GM21619 (cell line): ENCODE data around the gene PCCA.

ENCODE experiments used
- ATAC-seq: cut with Tn5 transposase; IDR thresholded peaks from one replicate; pipeline ENCODE4 v1.9.1; 2021; ENCODE audit not compliant: unreplicated experiment

PCCA gene

GRCh38 chr13:100458673-100459072 is 369.8 kb downstream of the PCCA start:
- ATAC-seq = no peak

DNA sequence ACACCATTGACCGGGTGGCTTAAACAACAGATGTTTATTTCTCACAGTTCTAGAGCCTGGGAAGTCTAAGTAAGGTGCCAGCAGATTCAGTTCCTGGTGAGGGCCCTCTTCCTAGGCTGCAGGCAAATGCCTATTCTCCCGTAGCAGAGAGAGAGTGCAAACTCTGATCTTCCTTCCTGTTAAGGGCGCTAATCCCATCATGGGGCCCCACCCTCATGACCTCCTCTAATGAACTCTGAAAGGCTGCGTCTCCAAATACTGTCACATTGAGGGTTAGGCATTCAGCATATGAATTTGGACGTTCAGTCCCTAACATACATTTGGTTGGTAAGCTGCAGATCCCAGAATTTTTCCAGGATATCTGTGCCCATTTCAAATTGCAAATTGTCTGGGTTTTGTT is 370.9 kb downstream of the PCCA start:
- ATAC-seq = no peak

GRCh38 chr13:100460266-100460665 is 371.4 kb downstream of the PCCA start:
- no peak for ATAC-seq

DNA sequence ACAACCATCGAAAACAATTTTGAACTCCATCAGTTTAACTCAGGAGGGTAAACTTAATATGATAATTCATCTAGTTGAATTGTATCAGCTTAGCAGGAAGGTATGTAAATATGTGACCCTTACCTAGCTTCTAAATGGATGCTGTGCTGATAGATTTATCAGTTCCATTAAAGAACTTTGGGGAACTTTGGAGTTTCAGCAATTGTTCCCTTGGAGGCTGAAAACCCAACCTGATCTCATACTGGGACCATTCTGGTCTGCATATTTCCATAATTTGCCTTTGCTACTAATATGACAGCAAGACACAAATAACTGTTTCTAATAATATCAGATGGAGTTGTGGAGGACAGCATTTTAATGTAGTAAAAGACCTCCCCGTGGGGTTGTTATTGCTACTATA is 371.9 kb downstream of the PCCA start:
- no peak for ATAC-seq

GRCh38 chr13:100461309-100462030 is 372.6 kb downstream of the PCCA start:
- no peak for ATAC-seq

DNA sequence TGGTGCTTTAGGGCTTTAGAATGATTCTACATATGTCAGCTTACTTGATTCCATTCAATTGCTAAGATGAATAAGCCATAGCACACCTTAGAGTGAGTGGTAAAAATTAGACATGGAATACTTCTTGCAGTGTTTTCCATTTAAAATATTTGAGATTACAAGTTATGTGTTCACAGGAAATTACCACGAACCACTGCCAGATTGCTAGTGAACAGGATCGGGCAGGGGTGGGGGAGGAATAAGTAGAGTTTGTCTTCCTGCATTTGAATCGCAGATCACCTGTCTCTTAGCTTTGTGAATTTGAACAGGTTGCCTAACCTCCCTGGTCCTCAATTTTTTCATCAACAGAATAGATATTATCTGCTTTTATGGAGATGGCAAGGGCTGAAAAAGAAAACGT is 375.1 kb downstream of the PCCA start:
- ATAC-seq = no peak

DNA sequence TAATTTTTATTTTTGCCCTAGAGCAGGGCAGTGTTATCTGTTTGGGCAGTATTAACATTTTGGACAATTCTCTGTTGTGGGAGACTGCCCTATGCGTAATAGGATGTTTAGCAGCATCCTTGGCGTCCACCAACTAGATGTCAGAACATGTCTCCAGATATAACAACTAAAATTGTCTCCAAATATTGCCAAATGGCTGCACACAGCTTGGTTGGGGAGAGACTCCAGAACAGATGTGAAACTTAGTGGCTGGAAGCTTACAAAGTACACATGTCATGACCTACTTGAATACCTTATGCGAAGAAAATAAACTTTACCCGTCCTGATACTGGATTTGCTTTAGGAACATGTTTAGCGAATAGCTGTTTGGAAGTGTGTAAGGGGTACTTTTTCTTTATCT is 376.7 kb downstream of the PCCA start:
- ATAC-seq = no peak

GRCh38 chr13:100470866-100471505 is 382.1 kb downstream of the PCCA start:
- ATAC-seq = no peak

DNA sequence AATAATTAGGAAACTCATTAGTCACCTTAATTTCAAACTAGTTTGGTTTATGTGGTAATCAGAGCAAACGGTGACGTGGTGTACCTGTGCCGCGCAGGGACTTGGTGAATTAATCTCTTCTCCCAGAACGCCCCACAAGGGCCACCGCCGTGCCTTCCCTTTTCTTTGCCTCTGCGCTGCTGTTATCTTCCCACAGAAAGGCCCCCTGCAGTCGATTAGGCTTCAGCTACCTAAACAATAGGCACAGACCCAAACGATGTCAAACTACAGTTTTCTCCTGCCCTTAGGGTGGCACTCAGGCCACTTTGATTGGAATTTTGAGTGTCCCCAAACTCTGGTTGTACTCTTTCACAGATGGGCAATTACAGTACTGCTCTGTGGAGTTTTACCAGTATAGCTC is 384.2 kb downstream of the PCCA start:
- no peak for ATAC-seq

DNA sequence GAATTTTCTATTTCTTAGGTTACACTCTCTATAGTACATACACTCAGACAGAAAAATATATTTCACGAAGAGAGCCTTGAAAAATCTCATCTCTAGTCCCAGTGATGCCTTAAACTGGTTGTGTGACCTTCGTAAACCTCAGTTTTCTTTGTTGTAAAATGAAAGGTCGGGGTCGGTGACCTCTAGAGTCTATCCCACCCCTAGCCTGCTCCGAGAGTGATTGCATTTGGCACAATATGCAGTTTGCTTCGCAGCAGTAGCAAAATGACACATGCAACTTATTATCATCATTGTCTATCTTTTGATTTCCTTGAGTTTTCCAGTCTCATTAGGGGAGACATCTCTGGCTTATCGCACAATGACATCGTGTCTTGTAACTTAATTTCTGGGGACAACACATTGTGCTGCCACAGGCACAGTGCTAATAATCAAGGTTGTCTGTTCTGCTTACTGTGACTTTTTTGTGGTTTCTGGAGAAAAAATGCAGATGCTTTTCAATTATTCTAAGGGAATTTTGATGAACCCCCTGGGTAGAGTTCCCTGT is 384.7 kb downstream of the PCCA start:
- no peak for ATAC-seq

GRCh38 chr13:100476963-100477362 is 388.1 kb downstream of the PCCA start:
- no peak for ATAC-seq

GRCh38 chr13:100478107-100478809 is 389.4 kb downstream of the PCCA start:
- ATAC-seq = no peak

DNA sequence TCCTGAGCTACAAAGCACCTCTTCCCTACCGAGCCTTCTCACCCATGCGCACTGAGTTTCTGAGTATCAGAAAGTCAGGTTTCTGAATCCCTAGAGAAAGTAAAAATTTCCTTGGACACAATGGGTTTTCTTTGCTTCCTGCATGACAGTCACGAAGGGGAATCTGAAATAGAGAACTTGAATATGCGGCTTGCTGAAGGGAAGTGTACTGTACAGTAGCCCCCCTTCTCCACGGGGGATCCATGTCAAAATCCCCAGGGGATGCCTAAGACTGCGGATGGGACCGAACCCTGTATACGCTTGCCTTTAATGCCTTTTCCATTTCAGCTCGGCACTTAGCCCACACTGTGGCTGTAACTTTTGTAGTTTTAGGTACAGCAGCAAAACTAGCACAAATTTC is 391.8 kb downstream of the PCCA start:
- ATAC-seq = no peak

- no peak for ATAC-seq
Measured at GRCh38 chr13:100483139-100483538, 394.2 kb downstream of the PCCA start.

GRCh38 chr13:100483841-100484381 is 395.0 kb downstream of the PCCA start:
- ATAC-seq = no peak

- no peak for ATAC-seq
Measured at GRCh38 chr13:100484702-100485101, 395.8 kb downstream of the PCCA start.

- no peak for ATAC-seq
Measured at GRCh38 chr13:100485265-100485664, 396.4 kb downstream of the PCCA start.

DNA sequence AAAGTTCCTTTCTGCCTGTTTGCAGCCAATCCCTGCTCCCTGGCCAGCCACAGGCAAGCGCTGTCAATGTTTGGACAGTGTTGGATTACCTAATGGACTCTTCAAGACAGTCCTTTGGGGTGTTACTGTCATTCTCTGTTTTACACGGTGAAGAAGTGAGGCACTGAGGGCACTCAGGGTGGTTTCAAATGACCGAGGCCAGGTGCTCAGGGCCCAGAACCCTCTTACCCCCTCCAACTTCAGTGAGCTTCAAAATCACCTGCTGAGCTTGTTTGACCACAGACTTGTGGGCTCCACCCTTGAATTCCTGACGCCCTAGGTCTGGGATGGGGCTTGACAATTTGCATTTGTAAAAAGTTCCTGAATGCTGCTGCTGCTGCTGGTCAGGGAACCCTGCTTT is 401.8 kb downstream of the PCCA start:
- ATAC-seq = no peak

- no peak for ATAC-seq
Measured at GRCh38 chr13:100491164-100491842, 402.4 kb downstream of the PCCA start.

DNA sequence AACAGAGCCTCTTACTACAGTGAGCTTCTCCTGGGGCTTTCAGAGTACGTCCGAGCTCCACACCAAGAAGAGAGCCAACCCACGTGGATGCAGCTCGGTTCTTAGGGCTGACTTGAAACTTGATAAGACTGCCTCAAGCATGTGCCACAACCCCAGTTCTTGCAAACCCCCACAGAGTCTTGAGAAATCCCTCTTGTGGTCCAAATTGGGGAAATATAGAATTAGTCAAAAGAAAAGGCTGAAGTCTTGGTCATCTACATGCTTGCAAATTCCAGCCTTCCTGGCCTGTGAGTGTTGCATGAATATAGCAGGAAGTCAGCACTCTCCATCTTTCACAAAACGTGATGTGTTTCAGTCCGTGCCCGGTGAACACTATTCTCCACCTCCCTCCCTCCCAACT is 404.5 kb downstream of the PCCA start:
- ATAC-seq = no peak

- no peak for ATAC-seq
Measured at GRCh38 chr13:100495455-100495854, 406.6 kb downstream of the PCCA start.
